ENCODE measurements around the gene KLHL30.

Gene KLHL30

DNA sequence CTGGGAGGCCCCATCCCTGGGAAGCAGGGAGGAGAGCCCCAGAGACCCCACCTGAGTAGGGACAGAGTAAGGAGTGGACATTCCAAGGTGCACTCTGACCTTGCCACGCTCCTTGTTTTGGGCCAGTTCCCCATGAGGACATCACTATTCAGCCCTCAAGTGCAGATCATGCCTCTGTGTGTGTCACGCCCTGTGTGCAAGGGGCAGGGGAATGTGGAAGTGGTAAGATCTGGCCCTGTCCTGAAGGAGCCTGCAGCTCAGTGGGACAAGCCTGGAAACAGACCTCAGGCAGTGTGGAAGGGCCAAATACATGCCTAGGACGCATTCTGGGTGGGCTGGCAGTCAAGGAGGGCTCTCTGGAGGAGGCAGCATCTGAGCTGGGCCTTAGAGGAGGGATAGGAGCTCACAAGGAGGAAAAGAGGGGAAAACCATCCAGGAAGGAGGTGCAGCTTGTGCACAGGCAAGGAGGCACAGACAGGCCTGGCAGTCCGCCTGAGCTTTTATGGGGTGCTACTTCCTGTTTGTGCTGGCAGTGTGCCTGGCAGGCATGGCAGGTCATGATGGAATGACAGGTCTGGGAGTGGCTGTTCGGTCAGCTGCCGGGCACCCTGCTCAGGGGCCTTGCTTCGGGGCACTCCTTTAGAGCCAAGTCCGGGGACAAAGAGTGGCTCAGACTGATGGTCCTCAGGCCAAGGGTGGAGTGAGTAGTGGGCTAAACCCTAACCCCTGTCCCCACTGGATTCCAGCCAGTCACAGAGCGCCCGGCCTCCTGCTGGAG lies 3.3 kb downstream of the KLHL30 start:
- Mint-ChIP-seq H3K4me3 (no peak overlapping the region), H3K9me3 (no peaks in the 10 kb centered on the region), H3K4me1 (ENCODE audit: low read depth) (peaks cover 6% of the 10 kb centered on the region), H3K27me3 (no peaks in the 10 kb centered on the region), H3K27ac (no peak overlapping the region), H3K36me3 (ENCODE audit: low read depth) (no peaks in the 10 kb centered on the region)

DNA sequence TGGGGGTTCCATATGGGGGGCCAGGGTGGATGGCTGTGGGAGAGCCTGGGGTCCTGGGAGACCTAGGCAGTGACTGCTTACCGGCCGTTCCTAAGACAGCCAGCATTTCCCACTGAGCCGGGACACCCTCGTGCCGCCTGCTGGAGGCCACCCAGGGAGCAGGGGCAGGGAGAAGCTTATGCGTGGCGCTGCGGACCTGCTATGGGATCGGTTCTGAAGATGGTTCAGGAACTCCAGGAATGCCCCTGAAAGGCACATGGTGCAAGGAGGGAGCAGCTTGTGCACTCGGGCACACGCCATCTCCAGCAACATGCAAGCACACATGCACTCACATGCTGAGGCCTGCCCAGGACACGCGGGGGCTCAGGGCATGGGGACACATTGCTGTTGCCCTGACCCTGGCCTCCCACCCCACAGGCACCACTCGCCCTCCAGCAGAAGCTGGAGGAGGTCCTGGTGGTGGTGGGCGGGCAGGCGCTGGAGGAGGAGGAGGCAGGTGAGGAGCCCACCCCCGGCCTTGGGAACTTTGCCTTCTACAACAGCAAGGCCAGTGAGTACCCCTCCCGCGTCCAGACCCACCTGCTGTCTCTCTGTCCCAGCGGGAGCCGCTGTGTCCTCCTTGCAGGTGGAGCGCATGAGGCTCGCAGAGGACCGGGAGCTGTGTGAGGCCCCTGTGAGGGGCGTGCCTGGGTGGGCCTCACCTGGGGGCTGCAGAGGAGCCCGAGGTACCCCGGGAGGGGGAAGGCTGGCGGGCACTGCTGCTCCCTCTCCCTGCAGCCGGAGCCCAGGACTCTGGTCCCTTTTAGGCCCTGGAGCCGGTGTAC lies 4.1 kb downstream of the KLHL30 start:
- H3K27ac Mint-ChIP-seq, result no peak overlapping the region

DNA sequence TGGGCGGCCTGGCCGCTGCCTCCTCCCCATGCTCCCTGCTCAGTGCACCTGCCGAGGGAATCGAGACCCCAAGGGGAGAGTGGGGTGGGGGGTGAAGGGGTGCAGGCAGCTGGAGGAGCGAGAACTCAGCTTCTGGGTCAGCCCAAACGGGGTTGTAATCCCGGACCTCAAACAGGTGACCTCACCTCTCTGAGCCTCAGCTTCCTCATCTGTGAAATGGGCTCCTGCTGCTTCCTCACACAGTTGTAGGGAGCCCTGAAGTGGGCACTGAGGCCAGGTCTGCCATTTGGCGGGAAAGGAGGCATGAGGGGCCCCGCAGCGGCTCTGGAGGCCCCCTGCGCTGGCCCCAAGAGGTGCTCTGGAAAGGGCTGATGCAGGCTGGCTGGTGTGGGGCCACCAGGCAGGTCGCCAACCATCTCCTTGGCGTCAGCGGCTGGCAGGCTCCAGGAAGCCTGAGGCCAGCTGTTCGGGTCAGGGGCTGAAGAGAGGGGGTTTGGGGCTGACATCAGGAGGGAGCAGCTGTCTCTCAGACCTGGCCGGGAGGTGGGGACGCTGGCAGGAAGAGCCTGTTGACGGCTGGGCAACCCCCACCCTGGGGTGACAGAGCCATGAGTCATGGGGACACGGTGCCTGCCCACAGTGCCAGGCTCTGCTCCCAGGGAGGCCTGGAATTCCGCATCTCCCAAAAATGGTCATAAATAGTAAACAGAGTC lies 4.9 kb downstream of the KLHL30 start:
- no peaks in the 10 kb centered on the region for H3K36me3 Mint-ChIP-seq (ENCODE audit: low read depth)
- no peak overlapping the region for H3K4me3 Mint-ChIP-seq
- H3K27me3 Mint-ChIP-seq, result no peaks in the 10 kb centered on the region
- no peaks in the 10 kb centered on the region for H3K9me3 Mint-ChIP-seq
- H3K27ac Mint-ChIP-seq, result no peak overlapping the region
- H3K4me1 Mint-ChIP-seq (ENCODE audit: low read depth), result peaks cover 6% of the 10 kb centered on the region

More for the DNA sequence above, 4.1 kb downstream of the KLHL30 start:
- H3K27me3 Mint-ChIP-seq, result no peaks in the 10 kb centered on the region
- no peak overlapping the region for H3K4me3 Mint-ChIP-seq
- H3K9me3 Mint-ChIP-seq, result no peaks in the 10 kb centered on the region
- no peaks in the 10 kb centered on the region for H3K36me3 Mint-ChIP-seq (ENCODE audit: low read depth)
- peaks cover 6% of the 10 kb centered on the region for H3K4me1 Mint-ChIP-seq (ENCODE audit: low read depth)

DNA sequence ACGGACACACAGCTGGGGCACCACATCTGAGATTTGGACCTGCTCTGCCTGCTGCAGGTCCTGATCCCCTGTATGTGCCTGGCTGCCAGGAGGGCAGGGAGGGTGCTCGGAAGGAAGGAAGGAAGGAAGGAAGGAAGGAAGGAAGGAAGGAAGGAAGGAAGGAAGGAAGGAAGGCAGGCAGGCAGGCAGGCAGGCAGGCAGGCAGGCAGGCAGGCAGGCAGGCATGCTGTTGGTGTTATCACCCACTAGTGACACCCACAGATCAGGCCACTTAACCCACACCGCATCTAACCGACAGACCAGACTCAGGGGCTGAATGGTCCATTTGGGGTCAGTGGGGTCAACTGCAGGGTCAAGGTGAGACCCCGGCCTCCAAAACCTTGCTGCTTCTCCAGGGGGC lies 5.8 kb downstream of the KLHL30 start:
- Mint-ChIP-seq H3K9me3 (no peaks in the 10 kb centered on the region), H3K36me3 (ENCODE audit: low read depth) (no peaks in the 10 kb centered on the region), H3K27me3 (no peaks in the 10 kb centered on the region), H3K27ac (no peak overlapping the region), H3K4me1 (ENCODE audit: low read depth) (peaks cover 6% of the 10 kb centered on the region), H3K4me3 (no peak overlapping the region)

DNA sequence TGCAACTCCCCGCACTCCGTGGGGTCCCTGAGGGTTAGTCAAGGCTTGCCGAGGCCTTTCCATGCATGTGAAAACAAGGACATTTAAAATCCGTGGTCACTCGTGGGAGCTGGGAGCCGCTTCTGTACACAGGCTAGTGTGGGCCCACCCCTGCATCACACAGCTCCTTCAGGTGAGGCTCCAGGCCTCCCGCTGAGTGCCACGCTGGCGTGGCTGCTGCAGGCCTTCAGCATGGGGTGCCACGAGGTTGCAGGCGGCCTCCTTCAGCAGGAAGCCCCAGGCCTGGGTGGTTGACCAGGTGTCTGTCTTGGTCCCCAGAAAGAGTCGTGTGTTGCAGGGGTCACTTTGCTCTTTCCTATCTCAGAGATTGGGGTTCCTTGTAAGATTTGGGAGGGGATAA lies 6.6 kb downstream of the KLHL30 start:
- Mint-ChIP-seq H3K9me3 (no peaks in the 10 kb centered on the region), H3K4me3 (no peak overlapping the region), H3K27ac (no peak overlapping the region), H3K36me3 (ENCODE audit: low read depth) (no peaks in the 10 kb centered on the region), H3K4me1 (ENCODE audit: low read depth) (peaks cover 6% of the 10 kb centered on the region), H3K27me3 (no peaks in the 10 kb centered on the region)

DNA sequence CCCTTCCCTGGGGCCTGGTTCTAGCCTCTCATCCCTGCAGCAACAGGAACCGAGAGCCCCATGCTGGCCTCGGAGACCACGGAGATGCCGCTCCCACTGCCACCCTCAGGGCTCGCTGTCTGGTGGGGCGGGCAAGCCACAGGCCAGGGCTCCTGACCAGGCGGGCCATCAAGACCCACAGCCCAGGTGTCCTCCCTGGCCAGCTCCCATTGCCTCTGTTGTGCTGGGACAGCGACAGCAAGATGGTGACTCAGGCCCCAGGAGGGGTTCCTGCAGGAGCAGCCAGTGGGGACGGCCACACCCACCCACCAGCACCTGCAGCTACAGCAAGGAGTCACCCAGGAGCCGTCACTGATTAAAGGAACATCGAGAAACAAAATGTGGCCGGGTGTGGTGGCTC lies 7.4 kb downstream of the KLHL30 start:
- Mint-ChIP-seq H3K4me1 (ENCODE audit: low read depth) (peaks cover 6% of the 10 kb centered on the region), H3K4me3 (no peak overlapping the region)

DNA sequence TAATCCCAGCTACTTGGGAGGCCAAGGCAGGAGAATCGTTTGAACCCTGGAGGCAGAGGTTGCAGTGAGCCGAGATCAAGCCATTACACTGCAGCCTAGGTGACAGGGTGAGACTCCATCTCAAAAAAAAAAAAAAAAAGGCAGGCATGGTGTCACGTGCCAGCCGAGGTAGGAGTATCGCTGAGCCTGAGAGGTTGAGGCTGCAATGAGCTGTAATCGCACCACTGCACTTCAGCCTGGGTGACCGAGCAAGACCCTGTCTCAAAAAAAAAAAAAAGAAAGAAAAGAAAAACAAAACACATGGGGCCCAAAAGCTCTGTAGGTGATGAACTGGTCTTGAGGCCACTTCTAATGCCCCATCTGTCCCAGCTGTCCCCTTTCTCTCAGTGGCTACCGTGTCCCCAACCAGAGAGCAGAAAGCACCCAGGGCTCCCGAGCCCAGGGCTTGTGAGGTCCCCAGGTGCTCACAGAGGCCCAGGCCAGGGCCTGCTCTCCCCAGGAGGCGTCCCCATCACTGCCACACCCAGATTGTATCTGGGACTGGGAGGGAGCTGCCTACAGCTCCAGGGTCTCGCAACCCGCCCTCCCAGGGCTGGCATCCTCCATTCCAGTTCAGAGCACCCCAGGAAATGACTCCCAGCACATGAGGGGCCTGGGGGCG lies 8.5 kb downstream of the KLHL30 start:
- H3K27me3 Mint-ChIP-seq, result no peaks in the 10 kb centered on the region
- H3K27ac Mint-ChIP-seq, result no peak overlapping the region
- H3K9me3 Mint-ChIP-seq, result no peaks in the 10 kb centered on the region
- H3K4me1 Mint-ChIP-seq (ENCODE audit: low read depth), result no peaks in the 10 kb centered on the region
- H3K36me3 Mint-ChIP-seq (ENCODE audit: low read depth), result no peaks in the 10 kb centered on the region
- no peak overlapping the region for H3K4me3 Mint-ChIP-seq

More for the DNA sequence above, 7.4 kb downstream of the KLHL30 start:
- Mint-ChIP-seq H3K9me3 (no peaks in the 10 kb centered on the region), H3K27me3 (no peaks in the 10 kb centered on the region), H3K27ac (no peak overlapping the region), H3K36me3 (ENCODE audit: low read depth) (no peaks in the 10 kb centered on the region)

DNA sequence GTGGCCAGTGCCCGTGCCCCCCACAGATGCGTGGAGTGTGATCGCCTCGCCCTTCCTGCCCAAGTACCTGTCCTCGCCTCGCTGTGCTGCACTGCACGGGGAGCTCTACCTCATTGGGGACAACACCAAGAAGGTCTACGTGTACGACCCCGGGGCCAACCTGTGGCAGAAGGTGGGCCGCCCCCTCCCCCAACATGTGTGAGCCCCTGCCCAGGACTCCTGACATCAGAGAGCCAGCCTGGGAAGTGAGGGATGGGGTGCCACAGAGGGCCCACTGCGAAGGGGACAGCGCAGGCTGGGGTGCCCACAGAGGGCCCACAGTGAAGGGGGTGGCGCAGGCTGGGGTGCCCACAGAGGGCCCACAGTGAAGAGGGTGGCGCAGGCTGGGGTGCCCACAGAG lies 10.5 kb downstream of the KLHL30 start:
- no peaks in the 10 kb centered on the region for H3K4me1 Mint-ChIP-seq (ENCODE audit: low read depth)
- no peaks in the 10 kb centered on the region for H3K27me3 Mint-ChIP-seq
- H3K9me3 Mint-ChIP-seq, result no peaks in the 10 kb centered on the region
- no peak overlapping the region for H3K27ac Mint-ChIP-seq
- no peak overlapping the region for H3K4me3 Mint-ChIP-seq
- no peaks in the 10 kb centered on the region for H3K36me3 Mint-ChIP-seq (ENCODE audit: low read depth)

DNA sequence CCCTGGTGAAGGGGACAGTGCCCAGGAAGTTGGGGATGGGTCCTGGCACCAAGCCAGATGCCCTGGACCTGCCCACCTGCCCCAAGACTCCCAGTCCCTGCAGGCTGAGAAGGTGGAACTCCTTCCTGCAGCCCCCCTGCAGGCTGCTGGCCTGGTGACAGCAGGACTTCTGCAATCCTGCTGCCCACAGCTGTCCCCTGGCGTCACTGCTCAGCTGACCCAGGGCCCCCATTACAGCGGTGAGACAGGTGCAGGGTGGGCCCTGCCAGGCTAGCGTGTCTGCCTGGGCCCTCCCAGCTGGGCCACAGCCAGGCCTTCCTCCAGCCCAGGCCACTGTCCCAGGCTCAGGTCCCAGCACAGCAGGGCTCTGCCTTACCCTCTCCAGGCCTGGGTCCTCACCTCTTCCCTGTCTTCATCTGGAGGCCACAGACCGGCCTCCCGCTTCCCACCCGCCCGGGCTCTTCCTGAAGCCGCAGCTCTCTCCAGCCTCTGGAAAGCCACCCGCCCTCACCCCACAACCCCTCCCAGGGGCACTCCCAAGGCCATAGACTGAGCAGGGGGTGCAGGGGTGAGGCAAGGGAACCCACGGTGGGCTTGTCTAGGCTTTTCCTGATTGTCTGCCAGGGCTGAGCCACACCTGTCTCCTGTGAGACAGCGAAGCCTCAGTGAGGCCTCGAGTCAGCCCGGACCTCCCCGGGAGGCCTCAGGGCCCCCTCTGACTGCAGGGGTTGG lies 11.5 kb downstream of the KLHL30 start:
- Mint-ChIP-seq H3K4me3 (no peak overlapping the region), H3K4me1 (ENCODE audit: low read depth) (no peaks in the 10 kb centered on the region), H3K27ac (no peak overlapping the region), H3K27me3 (no peaks in the 10 kb centered on the region), H3K36me3 (ENCODE audit: low read depth) (no peaks in the 10 kb centered on the region), H3K9me3 (no peaks in the 10 kb centered on the region)

DNA sequence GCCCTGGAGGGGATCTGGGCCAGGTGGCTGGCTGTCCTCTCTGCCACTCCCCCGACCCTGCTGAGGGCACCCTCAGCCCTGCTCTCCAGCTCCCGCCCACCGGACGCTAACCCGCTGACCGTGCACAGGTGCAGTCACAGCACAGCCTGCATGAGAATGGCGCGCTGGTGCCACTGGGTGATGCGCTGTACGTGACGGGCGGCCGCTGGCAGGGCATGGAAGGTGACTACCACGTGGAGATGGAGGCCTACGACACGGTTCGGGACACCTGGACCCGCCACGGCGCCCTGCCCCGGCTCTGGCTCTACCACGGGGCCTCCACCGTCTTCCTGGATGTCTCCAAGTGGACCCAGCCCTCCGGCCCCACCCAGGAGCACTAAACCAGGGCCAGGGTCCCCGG lies 12.2 kb downstream of the KLHL30 start:
- no peaks in the 10 kb centered on the region for H3K9me3 Mint-ChIP-seq
- no peaks in the 10 kb centered on the region for H3K27me3 Mint-ChIP-seq
- H3K27ac Mint-ChIP-seq, result no peak overlapping the region
- no peaks in the 10 kb centered on the region for H3K36me3 Mint-ChIP-seq (ENCODE audit: low read depth)
- H3K4me1 Mint-ChIP-seq (ENCODE audit: low read depth), result no peaks in the 10 kb centered on the region
- no peak overlapping the region for H3K4me3 Mint-ChIP-seq

DNA sequence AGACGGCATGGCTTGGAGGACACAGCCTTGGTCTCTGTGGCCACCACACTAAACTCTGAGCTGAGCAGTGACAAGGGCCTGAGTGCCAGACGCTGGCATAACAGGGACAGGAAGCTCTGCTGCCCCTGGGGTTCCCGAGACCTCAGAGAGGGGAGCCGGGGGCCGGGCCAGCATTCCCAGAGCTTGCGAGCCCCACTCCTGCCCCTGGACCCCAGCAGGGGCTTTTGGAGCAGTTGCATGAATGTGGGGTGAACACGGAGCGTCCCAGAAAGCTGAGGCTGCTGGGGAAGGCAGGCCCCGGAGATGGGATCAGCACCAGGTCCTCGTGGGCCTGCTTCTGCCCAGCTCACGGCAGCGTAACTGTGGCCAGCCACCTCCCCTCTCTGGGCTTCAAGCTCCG lies 12.7 kb downstream of the KLHL30 start:
- no peaks in the 10 kb centered on the region for H3K9me3 Mint-ChIP-seq
- no peak overlapping the region for H3K4me3 Mint-ChIP-seq
- no peak overlapping the region for H3K27ac Mint-ChIP-seq
- H3K27me3 Mint-ChIP-seq, result no peaks in the 10 kb centered on the region
- no peaks in the 10 kb centered on the region for H3K36me3 Mint-ChIP-seq (ENCODE audit: low read depth)
- H3K4me1 Mint-ChIP-seq (ENCODE audit: low read depth), result no peaks in the 10 kb centered on the region

DNA sequence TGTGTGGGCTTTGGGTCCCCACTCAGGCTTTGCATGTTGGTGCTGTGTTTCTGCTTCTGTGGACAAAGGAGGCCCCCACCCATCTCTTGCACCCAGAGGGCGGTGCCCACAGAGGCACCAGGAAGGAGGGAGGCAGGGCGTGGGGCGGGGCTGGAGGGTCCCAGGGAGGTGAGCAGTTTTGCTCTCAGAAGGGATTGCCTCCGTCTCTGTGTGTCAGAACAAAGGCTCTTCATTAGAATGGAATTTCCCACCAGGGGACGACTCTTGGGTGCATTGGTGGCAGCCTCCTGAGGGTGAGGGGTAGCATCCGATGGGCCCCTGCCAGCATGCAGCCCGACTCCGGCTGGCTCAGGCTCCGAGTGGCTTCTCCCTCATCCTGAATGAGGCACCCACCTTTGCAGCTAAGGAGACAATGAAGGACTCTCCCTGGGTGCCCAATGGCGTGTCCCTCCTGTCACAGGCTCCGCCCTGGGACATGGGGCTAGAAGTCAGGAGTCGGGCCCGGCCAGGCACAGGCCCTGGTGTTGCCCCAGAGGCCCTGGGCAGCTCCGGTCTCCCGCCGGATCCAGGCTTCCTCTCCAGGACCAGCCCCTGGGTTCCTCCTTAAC lies 13.3 kb downstream of the KLHL30 start:
- H3K36me3 Mint-ChIP-seq (ENCODE audit: low read depth), result no peaks in the 10 kb centered on the region
- no peak overlapping the region for H3K4me3 Mint-ChIP-seq
- H3K27me3 Mint-ChIP-seq, result no peaks in the 10 kb centered on the region
- no peaks in the 10 kb centered on the region for H3K9me3 Mint-ChIP-seq
- no peaks in the 10 kb centered on the region for H3K4me1 Mint-ChIP-seq (ENCODE audit: low read depth)
- H3K27ac Mint-ChIP-seq, result no peak overlapping the region

DNA sequence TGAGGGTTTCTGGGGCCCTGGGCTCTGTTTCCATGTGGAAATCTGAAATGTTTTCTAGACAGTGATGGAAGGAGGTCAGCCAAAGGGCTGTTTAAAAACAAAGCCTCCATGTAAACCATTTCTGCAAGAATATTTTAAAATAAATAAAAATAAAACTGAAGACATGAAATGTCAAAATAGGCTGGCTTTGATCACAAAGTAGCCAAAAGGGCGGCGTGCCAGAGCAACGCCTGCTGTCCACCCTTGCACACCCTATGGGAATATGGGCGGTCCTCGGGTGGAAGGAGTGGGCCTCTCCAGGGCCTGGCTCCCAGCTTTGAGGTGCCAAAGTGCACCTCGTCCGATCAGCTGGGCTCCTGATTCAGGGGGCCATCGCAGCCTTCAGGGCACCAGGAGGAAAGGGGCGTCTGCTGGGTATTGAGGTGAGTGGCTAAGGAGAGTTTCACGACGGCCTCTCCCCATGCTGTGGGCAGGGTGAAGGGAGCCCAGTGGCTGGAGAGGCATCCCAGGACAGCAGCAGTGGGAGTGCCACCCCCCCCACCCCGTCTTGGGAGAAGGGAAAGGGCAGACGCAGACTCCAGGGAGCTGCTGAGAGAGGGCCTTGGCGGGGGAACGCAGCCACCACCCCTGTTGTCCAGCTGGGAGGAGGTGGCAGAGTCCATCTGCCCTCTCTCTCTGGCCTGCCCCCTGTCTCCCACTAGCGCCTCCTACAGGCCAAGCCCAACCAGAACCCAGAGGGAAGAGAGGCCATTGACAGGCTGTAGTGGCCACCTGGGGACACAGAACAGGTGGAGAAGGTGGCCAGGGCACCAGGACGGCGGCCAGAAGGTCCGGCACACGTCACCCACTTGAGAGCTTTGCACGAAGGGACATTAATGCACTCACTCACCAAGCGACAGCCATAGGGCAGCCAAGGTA lies 14.6 kb downstream of the KLHL30 start:
- Mint-ChIP-seq H3K4me1 (ENCODE audit: low read depth) (no peaks in the 10 kb centered on the region), H3K4me3 (no peak overlapping the region), H3K27me3 (no peaks in the 10 kb centered on the region), H3K36me3 (ENCODE audit: low read depth) (no peaks in the 10 kb centered on the region), H3K9me3 (no peaks in the 10 kb centered on the region), H3K27ac (no peak overlapping the region)

Data from stimulated activated naive CD8-positive, alpha-beta T cell treated with anti-CD3 and anti-CD28 coated beads, Interleukin-15, Interleukin-2, amounts not matched to agents 100 ng/mL and 50 ng/mL, for 24 hours (primary cell).